WTC11 (cell line): ENCODE data around the gene SAMD4A. TPM values are rescaled to one million over a fixed set of nuclear protein-coding genes. Genes with fewer than 3 reads are reported as not detected.

Experiments used
- ATAC-seq: fragments of 200-7000 bp; cut with Tn5 transposase; 2 replicates; pipeline ENCODE4 v1.10.0; 2021; ENCODE audit warnings: mild to moderate bottlenecking, moderate library complexity
- CTCF ChIA-PET: fragments of 300-600 bp; sonication (Branson Sonifier 250); formaldehyde crosslinking; loops from one replicate; lab custom pipeline; 2021; ENCODE audit warnings: antibody characterized with exemption; lab: Charles Lee
- POLR2A ChIA-PET: fragments of 350-600 bp; sonication (Branson Sonifier 250); formaldehyde crosslinking; loops from one replicate; lab custom pipeline; 2021; ENCODE audit warnings: antibody characterized with exemption; lab: Charles Lee
- DNase-seq: peaks from one replicate; pipeline ENCODE4 v3.0.0; 2021; ENCODE audit warnings: low spot score
- H3K27ac Mint-ChIP-seq: 2 replicates; pipeline ENCODE4 v1.8.0; 2021; ENCODE audit warnings: mixed read lengths
- H3K27me3 Mint-ChIP-seq: 2 replicates; pipeline ENCODE4 v1.8.0; 2021; ENCODE audit warnings: low read depth, mild to moderate bottlenecking, moderate library complexity, mixed read lengths
- H3K36me3 Mint-ChIP-seq: 2 replicates; pipeline ENCODE4 v1.8.0; 2021; ENCODE audit warnings: mixed read lengths
- H3K4me1 Mint-ChIP-seq: 2 replicates; pipeline ENCODE4 v1.8.0; 2022; ENCODE audit warnings: mixed read lengths
- H3K4me3 Mint-ChIP-seq: 2 replicates; pipeline ENCODE4 v1.8.0; 2021; ENCODE audit warnings: mild to moderate bottlenecking, moderate library complexity, mixed read lengths
- H3K9me3 Mint-ChIP-seq: 2 replicates; pipeline ENCODE4 v1.8.0; 2021; ENCODE audit warnings: mixed read lengths
- ATF1 ChIP-seq: sonication (generic); formaldehyde crosslinking; IDR thresholded peaks from 2 replicates; pipeline ENCODE4 v1.8.1; 2023; ENCODE audit warnings: mild to moderate bottlenecking, moderate library complexity, missing genetic modification reagents
- CREM ChIP-seq: sonication (generic); formaldehyde crosslinking; IDR thresholded peaks from 2 replicates; pipeline ENCODE4 v1.8.1; 2022; ENCODE audit warnings: mild to moderate bottlenecking, missing genetic modification reagents, moderate library complexity
- ETV6 ChIP-seq: sonication (generic); formaldehyde crosslinking; IDR thresholded peaks from 2 replicates; pipeline ENCODE4 v1.8.1; 2022; ENCODE audit warnings: mild to moderate bottlenecking, missing genetic modification reagents
- JUN ChIP-seq: sonication (generic); formaldehyde crosslinking; IDR thresholded peaks from 2 replicates; pipeline ENCODE4 v1.8.0; 2023; ENCODE audit warnings: mild to moderate bottlenecking, missing genetic modification reagents
- OVOL2 ChIP-seq: fragments of 250-450 bp; sonication (Bioruptor Pico); IDR thresholded peaks from 2 replicates; pipeline ENCODE4 v1.9.0; 2021; ENCODE audit warnings: mild to moderate bottlenecking, borderline replicate concordance
- SMAD3 ChIP-seq: sonication (generic); formaldehyde crosslinking; IDR thresholded peaks from 2 replicates; pipeline ENCODE4 v1.8.0; 2022; ENCODE audit warnings: missing genetic modification reagents, mild to moderate bottlenecking, borderline replicate concordance
- TCF7 ChIP-seq: sonication (generic); formaldehyde crosslinking; IDR thresholded peaks from 2 replicates; pipeline ENCODE4 v1.8.0; 2022; ENCODE audit warnings: mild to moderate bottlenecking, low read depth, missing genetic modification reagents, moderate library complexity
- TEAD1 ChIP-seq: sonication (generic); formaldehyde crosslinking; IDR thresholded peaks from 2 replicates; pipeline ENCODE4 v1.8.0; 2022; ENCODE audit warnings: mild to moderate bottlenecking, missing genetic modification reagents
- TEAD4 ChIP-seq: sonication (generic); formaldehyde crosslinking; IDR thresholded peaks from 2 replicates; pipeline ENCODE4 v1.8.0; 2022; ENCODE audit warnings: mild to moderate bottlenecking, missing genetic modification reagents
- ZNF121 ChIP-seq: sonication (generic); formaldehyde crosslinking; IDR thresholded peaks from 2 replicates; pipeline ENCODE4 v1.8.0; 2023; ENCODE audit warnings: missing genetic modification reagents
- ZNF138 ChIP-seq: sonication (generic); formaldehyde crosslinking; conservative IDR thresholded peaks from 2 replicates; pipeline ENCODE4 v1.8.1; 2022; ENCODE audit warnings: mild to moderate bottlenecking, moderate library complexity, missing genetic modification reagents
- total RNA-seq: library from RNA; stranded (reverse); gene quantifications from 3 replicates; pipeline ENCODE4 v1.2.3, GENCODE V29; 2021
- TF ChIP-seq, protein P1 (sequence below): sonication (generic); formaldehyde crosslinking; IDR thresholded peaks from 2 replicates; pipeline ENCODE4 v1.8.1; 2023; ENCODE audit warnings: mild to moderate bottlenecking, missing genetic modification reagents
- TF ChIP-seq, protein P2 (sequence below): sonication (generic); formaldehyde crosslinking; conservative IDR thresholded peaks from 2 replicates; pipeline ENCODE4 v1.8.1; 2023; ENCODE audit warnings: mild to moderate bottlenecking, low read depth, missing genetic modification reagents, moderate library complexity
- TF ChIP-seq, protein P3 (sequence below): sonication (generic); formaldehyde crosslinking; IDR thresholded peaks from 2 replicates; pipeline ENCODE4 v1.8.1; 2023; ENCODE audit warnings: mild to moderate bottlenecking, missing genetic modification reagents
- TF ChIP-seq, protein P4 (sequence below): sonication (generic); formaldehyde crosslinking; IDR thresholded peaks from 2 replicates; pipeline ENCODE4 v1.8.1; 2022; ENCODE audit warnings: missing genetic modification reagents, borderline replicate concordance
- TF ChIP-seq, protein P5 (sequence below): sonication (generic); formaldehyde crosslinking; IDR thresholded peaks from 2 replicates; pipeline ENCODE4 v1.8.0; 2022; ENCODE audit warnings: missing genetic modification reagents

The SAMD4A gene
- total RNA-seq, 1 experiment from 2014 or later, result 6.0 TPM

DNA sequence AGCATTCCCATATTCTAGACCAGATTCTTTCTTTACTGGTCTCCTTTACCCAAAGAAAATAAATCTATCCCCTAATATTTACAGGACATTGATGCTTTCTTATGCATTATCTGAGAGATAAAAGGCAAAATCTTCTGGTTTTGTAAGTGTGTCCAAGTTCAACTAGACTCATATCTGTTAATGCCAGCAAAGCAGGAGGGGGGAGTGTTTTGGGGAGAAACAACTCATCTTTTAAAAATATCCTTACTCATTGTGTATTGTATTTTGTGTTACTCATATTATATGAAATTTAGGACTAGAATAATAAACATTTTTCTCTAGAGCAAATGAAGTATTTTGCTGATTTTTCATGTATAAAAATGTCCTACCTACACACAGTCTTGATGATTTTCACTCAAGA lies 54.8 kb downstream of the SAMD4A start:
- Mint-ChIP-seq H3K27me3 (no peaks in the 10 kb centered on the region), H3K27ac (no peak overlapping the region), H3K4me3 (no peak overlapping the region), H3K4me1 (peaks cover 26% of the 10 kb centered on the region), H3K9me3 (peaks cover 22% of the 10 kb centered on the region), H3K36me3 (peaks cover 6% of the 10 kb centered on the region; the same call in 1 of the 2 replicates)
- POLR2A ChIA-PET, result no interaction called here
- CTCF ChIA-PET, result no interaction called here
- no peak for ATAC-seq
- DNase-seq, result no peak
- TF ChIP-seq ETV6 (no peak), ZNF138 (no peak)
- TF ChIP-seq, protein P1, sequence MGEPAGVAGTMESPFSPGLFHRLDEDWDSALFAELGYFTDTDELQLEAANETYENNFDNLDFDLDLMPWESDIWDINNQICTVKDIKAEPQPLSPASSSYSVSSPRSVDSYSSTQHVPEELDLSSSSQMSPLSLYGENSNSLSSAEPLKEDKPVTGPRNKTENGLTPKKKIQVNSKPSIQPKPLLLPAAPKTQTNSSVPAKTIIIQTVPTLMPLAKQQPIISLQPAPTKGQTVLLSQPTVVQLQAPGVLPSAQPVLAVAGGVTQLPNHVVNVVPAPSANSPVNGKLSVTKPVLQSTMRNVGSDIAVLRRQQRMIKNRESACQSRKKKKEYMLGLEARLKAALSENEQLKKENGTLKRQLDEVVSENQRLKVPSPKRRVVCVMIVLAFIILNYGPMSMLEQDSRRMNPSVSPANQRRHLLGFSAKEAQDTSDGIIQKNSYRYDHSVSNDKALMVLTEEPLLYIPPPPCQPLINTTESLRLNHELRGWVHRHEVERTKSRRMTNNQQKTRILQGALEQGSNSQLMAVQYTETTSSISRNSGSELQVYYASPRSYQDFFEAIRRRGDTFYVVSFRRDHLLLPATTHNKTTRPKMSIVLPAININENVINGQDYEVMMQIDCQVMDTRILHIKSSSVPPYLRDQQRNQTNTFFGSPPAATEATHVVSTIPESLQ (CRISPR knock-in tag), result no peak

DNA sequence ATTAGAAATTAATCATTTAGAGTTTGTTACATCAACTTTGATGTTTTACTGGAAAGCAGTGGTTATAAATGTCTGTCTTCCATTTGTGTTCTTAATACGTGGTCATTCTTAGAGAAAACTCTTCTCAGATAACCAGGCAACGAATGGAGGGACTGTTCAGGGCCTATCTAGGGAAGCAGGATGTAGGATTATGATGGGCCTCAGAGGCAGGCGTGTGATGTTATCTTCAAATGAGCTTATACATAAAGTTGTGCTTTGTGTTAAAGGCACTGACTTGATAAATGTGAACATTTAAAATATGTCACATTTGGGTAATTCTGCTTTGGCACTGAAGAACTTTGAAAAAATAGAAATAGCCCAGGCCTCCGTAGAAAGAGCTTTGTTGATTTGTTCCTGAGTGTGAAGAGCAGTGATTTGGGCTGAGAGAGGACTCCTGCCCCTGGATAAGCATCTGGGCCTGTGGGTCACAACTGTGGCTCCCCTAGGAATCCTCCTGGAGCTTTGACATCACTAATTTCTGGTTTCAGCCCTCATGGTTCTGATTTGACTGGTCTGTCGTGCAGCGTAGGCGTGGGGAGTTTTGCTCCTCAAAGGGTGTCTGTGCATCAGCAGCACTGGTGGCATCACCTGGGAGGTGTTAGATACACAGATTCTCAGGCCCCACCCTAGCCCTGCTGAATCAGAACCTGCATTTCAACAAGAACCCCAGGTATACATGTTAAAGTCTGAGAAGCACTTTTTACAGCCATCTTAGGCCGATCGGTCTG lies 55.4 kb downstream of the SAMD4A start:
- POLR2A ChIA-PET, result no interaction called here
- CTCF ChIA-PET, result interaction anchor here (0.7 to 0.9 kb wide), 2 partner anchors 21 to 55 kb away, joined by 4 read pairs; no protein-coding TSS in a partner anchor
- no peaks in the 10 kb centered on the region for H3K27me3 Mint-ChIP-seq
- TF ChIP-seq CREM (CRISPR knock-in tag) (no peak), OVOL2 (no peak)
- peaks cover 22% of the 10 kb centered on the region for H3K9me3 Mint-ChIP-seq
- H3K4me1 Mint-ChIP-seq, result peaks cover 33% of the 10 kb centered on the region
- DNase-seq (no peak), ATAC-seq (no peak)
- peaks cover 6% of the 10 kb centered on the region; the same call in 1 of the 2 replicates for H3K36me3 Mint-ChIP-seq
- no peak overlapping the region for H3K27ac Mint-ChIP-seq
- no peak overlapping the region for H3K4me3 Mint-ChIP-seq

DNA sequence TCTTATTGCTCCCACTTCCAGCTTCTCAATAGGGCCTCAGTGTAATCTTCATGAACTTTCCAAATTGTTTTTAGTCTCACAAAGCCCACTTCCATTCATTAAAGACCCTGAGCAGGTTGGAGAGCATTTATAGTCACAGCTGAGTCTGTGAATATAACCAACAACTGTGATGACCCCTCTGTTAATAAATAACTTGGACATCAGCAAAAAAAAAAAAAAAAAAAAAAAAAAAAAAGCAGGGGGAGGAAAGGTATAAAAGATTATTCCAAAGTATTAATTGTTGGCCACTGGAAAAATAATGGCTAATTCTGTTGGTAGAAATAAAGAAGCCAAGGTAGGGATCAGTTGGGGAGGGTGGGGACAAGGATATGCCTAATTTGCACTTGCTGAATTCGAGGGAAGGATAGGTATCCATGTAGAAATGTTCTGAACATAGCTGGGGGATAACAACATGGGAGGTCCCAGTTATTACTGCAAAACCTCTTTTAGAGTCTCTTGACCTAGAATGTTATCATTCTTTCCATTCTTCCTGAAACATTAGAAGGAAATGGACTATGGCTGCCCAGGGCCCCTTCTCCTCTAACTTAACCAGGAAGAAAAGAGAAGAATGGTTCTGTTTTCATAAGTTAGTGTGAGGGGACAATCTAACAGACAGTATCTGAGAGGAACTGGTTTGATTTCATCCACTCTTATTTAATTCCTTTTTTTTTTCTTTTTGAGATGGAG lies 56.5 kb downstream of the SAMD4A start:
- H3K4me1 Mint-ChIP-seq, result peaks cover 42% of the 10 kb centered on the region
- ChIA-PET POLR2A (no interaction called here), CTCF (interaction anchor here (0.7 kb wide), 1 partner anchor 54 kb away, joined by 4 read pairs; no protein-coding TSS in a partner anchor)
- no peak for DNase-seq
- peaks cover 6% of the 10 kb centered on the region; the same call in 1 of the 2 replicates for H3K36me3 Mint-ChIP-seq
- H3K4me3 Mint-ChIP-seq, result no peak overlapping the region
- no peak overlapping the region for H3K27ac Mint-ChIP-seq
- no peak for ATAC-seq
- no peaks in the 10 kb centered on the region for H3K27me3 Mint-ChIP-seq
- H3K9me3 Mint-ChIP-seq, result peaks cover 19% of the 10 kb centered on the region
- TF ChIP-seq SMAD3 (CRISPR knock-in tag) (no peak), JUN (CRISPR knock-in tag) (no peak), TCF7 (CRISPR knock-in tag) (no peak), ZNF121 (no peak), TEAD1 (CRISPR knock-in tag) (no peak), ATF1 (CRISPR knock-in tag) (no peak), TEAD4 (CRISPR knock-in tag) (no peak)
- TF ChIP-seq, protein P2, sequence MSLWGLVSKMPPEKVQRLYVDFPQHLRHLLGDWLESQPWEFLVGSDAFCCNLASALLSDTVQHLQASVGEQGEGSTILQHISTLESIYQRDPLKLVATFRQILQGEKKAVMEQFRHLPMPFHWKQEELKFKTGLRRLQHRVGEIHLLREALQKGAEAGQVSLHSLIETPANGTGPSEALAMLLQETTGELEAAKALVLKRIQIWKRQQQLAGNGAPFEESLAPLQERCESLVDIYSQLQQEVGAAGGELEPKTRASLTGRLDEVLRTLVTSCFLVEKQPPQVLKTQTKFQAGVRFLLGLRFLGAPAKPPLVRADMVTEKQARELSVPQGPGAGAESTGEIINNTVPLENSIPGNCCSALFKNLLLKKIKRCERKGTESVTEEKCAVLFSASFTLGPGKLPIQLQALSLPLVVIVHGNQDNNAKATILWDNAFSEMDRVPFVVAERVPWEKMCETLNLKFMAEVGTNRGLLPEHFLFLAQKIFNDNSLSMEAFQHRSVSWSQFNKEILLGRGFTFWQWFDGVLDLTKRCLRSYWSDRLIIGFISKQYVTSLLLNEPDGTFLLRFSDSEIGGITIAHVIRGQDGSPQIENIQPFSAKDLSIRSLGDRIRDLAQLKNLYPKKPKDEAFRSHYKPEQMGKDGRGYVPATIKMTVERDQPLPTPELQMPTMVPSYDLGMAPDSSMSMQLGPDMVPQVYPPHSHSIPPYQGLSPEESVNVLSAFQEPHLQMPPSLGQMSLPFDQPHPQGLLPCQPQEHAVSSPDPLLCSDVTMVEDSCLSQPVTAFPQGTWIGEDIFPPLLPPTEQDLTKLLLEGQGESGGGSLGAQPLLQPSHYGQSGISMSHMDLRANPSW, result no peak
- TF ChIP-seq, protein P3, sequence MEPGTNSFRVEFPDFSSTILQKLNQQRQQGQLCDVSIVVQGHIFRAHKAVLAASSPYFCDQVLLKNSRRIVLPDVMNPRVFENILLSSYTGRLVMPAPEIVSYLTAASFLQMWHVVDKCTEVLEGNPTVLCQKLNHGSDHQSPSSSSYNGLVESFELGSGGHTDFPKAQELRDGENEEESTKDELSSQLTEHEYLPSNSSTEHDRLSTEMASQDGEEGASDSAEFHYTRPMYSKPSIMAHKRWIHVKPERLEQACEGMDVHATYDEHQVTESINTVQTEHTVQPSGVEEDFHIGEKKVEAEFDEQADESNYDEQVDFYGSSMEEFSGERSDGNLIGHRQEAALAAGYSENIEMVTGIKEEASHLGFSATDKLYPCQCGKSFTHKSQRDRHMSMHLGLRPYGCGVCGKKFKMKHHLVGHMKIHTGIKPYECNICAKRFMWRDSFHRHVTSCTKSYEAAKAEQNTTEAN, result no peak
- TF ChIP-seq, protein P4, sequence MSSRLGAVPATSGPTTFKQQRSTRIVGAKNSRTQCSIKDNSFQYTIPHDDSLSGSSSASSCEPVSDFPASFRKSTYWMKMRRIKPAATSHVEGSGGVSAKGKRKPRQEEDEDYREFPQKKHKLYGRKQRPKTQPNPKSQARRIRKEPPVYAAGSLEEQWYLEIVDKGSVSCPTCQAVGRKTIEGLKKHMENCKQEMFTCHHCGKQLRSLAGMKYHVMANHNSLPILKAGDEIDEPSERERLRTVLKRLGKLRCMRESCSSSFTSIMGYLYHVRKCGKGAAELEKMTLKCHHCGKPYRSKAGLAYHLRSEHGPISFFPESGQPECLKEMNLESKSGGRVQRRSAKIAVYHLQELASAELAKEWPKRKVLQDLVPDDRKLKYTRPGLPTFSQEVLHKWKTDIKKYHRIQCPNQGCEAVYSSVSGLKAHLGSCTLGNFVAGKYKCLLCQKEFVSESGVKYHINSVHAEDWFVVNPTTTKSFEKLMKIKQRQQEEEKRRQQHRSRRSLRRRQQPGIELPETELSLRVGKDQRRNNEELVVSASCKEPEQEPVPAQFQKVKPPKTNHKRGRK, result no peak
- TF ChIP-seq, protein P1 (CRISPR knock-in tag), result no peak
- TF ChIP-seq, protein P5, sequence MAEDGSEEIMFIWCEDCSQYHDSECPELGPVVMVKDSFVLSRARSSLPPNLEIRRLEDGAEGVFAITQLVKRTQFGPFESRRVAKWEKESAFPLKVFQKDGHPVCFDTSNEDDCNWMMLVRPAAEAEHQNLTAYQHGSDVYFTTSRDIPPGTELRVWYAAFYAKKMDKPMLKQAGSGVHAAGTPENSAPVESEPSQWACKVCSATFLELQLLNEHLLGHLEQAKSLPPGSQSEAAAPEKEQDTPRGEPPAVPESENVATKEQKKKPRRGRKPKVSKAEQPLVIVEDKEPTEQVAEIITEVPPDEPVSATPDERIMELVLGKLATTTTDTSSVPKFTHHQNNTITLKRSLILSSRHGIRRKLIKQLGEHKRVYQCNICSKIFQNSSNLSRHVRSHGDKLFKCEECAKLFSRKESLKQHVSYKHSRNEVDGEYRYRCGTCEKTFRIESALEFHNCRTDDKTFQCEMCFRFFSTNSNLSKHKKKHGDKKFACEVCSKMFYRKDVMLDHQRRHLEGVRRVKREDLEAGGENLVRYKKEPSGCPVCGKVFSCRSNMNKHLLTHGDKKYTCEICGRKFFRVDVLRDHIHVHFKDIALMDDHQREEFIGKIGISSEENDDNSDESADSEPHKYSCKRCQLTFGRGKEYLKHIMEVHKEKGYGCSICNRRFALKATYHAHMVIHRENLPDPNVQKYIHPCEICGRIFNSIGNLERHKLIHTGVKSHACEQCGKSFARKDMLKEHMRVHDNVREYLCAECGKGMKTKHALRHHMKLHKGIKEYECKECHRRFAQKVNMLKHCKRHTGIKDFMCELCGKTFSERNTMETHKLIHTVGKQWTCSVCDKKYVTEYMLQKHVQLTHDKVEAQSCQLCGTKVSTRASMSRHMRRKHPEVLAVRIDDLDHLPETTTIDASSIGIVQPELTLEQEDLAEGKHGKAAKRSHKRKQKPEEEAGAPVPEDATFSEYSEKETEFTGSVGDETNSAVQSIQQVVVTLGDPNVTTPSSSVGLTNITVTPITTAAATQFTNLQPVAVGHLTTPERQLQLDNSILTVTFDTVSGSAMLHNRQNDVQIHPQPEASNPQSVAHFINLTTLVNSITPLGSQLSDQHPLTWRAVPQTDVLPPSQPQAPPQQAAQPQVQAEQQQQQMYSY, result no peak
